Activated naive CD4-positive, alpha-beta T cell (primary cell): ENCODE data around the gene U2AF2.
A peak's percentile ranks its signal among the peaks of the same experiment; 100 is the strongest.

Experiments
- DNase-seq, 4 experiments: peaks; one replicate each; lab custom pipeline; 2025; lab: John Stamatoyannopoulos, UW

Gene U2AF2

GRCh38 chr19:55656988-55657747 is 2.3 kb downstream of the U2AF2 start:
- DNase-seq = no peak

- no peak for DNase-seq
Observed at GRCh38 chr19:55658846-55659459, 4.1 kb downstream of the U2AF2 start.

GRCh38 chr19:55659822-55660221 is 5.0 kb downstream of the U2AF2 start:
- DNase-seq = no peak

GRCh38 chr19:55660404-55660803 is 5.6 kb downstream of the U2AF2 start:
- no peak for DNase-seq

GRCh38 chr19:55660991-55661390 is 6.2 kb downstream of the U2AF2 start:
- no peak for DNase-seq

- DNase-seq = no peak
Observed at GRCh38 chr19:55661826-55662225, 7.0 kb downstream of the U2AF2 start.

- no peak for DNase-seq
Observed at GRCh38 chr19:55663846-55664536, 9.2 kb downstream of the U2AF2 start.

- DNase-seq = no peak
Observed at GRCh38 chr19:55666343-55667005, 11.6 kb downstream of the U2AF2 start.

- DNase-seq = no peak
Observed at GRCh38 chr19:55667006-55667381, 12.2 kb downstream of the U2AF2 start.

GRCh38 chr19:55667511-55667910 is 12.7 kb downstream of the U2AF2 start:
- no peak for DNase-seq

- DNase-seq = no peak
Observed at GRCh38 chr19:55667958-55668357, 13.1 kb downstream of the U2AF2 start.

- DNase-seq = no peak
Observed at GRCh38 chr19:55668603-55669348, 13.9 kb downstream of the U2AF2 start.

GRCh38 chr19:55669418-55670279 is 14.8 kb downstream of the U2AF2 start:
- no peak for DNase-seq

- DNase-seq = peak in 1 of 4 experiments; percentile 30
Observed at GRCh38 chr19:55670280-55671053, 15.6 kb downstream of the U2AF2 start.

GRCh38 chr19:55671054-55671378 is 16.2 kb downstream of the U2AF2 start:
- no peak for DNase-seq

GRCh38 chr19:55672418-55672817 is 17.6 kb downstream of the U2AF2 start:
- DNase-seq = no peak

GRCh38 chr19:55673465-55673864 is 18.6 kb downstream of the U2AF2 start:
- no peak for DNase-seq

- DNase-seq = no peak
Observed at GRCh38 chr19:55673889-55674288, 19.1 kb downstream of the U2AF2 start.

GRCh38 chr19:55674459-55674840 is 19.6 kb downstream of the U2AF2 start:
- DNase-seq = no peak
